Stimulated activated CD8-positive, alpha-beta memory T cell treated with anti-CD3 and anti-CD28 coated beads, Interleukin-4, amount 100 ng/mL, for 24 hours (primary cell): ENCODE data around the gene PTPRG.

Source experiments
- DNase-seq: peaks from one replicate; pipeline ENCODE4 v3.0.0-alpha.2; 2020; ENCODE audit warnings: low read depth

Gene PTPRG

GRCh38 chr3:61618871-61619270, 57.5 kb downstream of the PTPRG start:
- no peak for DNase-seq

GRCh38 chr3:61620073-61620472, 58.7 kb downstream of the PTPRG start:
- DNase-seq, result no peak

- no peak for DNase-seq
Observed at GRCh38 chr3:61624300-61624699, 62.9 kb downstream of the PTPRG start.

GRCh38 chr3:61625429-61625828, 64.1 kb downstream of the PTPRG start:
- no peak for DNase-seq

- DNase-seq, result no peak
Observed at GRCh38 chr3:61626484-61626883, 65.1 kb downstream of the PTPRG start.

- DNase-seq, result no peak
Observed at GRCh38 chr3:61627768-61628185, 66.4 kb downstream of the PTPRG start.

GRCh38 chr3:61628636-61629035, 67.3 kb downstream of the PTPRG start:
- no peak for DNase-seq

- DNase-seq, result no peak
Observed at GRCh38 chr3:61629442-61629841, 68.1 kb downstream of the PTPRG start.

- DNase-seq, result no peak
Observed at GRCh38 chr3:61631108-61631769, 69.9 kb downstream of the PTPRG start.

GRCh38 chr3:61632568-61633175, 71.3 kb downstream of the PTPRG start:
- no peak for DNase-seq

GRCh38 chr3:61634678-61635077, 73.3 kb downstream of the PTPRG start:
- DNase-seq, result no peak

GRCh38 chr3:61637088-61638051, 76.0 kb downstream of the PTPRG start:
- no peak for DNase-seq

GRCh38 chr3:61638741-61639140, 77.4 kb downstream of the PTPRG start:
- no peak for DNase-seq

GRCh38 chr3:61639991-61640390, 78.6 kb downstream of the PTPRG start:
- DNase-seq, result no peak

- no peak for DNase-seq
Observed at GRCh38 chr3:61645148-61645547, 83.8 kb downstream of the PTPRG start.

- DNase-seq, result no peak
Observed at GRCh38 chr3:61646360-61646759, 85.0 kb downstream of the PTPRG start.

- DNase-seq, result no peak
Observed at GRCh38 chr3:61646851-61647525, 85.6 kb downstream of the PTPRG start.

GRCh38 chr3:61648481-61648880, 87.1 kb downstream of the PTPRG start:
- no peak for DNase-seq

GRCh38 chr3:61649381-61650170, 88.2 kb downstream of the PTPRG start:
- no peak for DNase-seq

- DNase-seq, result no peak
Observed at GRCh38 chr3:61650276-61650675, 88.9 kb downstream of the PTPRG start.

- DNase-seq, result no peak
Observed at GRCh38 chr3:61650719-61651410, 89.5 kb downstream of the PTPRG start.
